OCI-LY7 (cell line): Measurements from ENCODE around the gene PCDHGA4. TPM values are rescaled to one million over a fixed set of nuclear protein-coding genes. Genes with fewer than 3 reads are reported as not detected.
A peak's percentile ranks its signal among the peaks of the same experiment; 100 is the strongest.
"Not testable (repeated sequence)": the region's sequence is repeated elsewhere in the genome, so short reads cannot be mapped to it uniquely, and the experiment has no call there.

ENCODE experiments used
- BruUV-seq: library from RNA; stranded (reverse); fragments of 400-500 nt; replicated peaks from 2 replicates; lab custom pipeline; 2021; lab: Mats Ljungman, UMichigan
- CTCF ChIA-PET: fragments of 300-600 bp; sonication (Branson Sonifier 250); formaldehyde crosslinking; loops from one replicate; lab custom pipeline; 2022; ENCODE audit warnings: antibody characterized with exemption; ENCODE audit not compliant: unreplicated experiment; lab: Charles Lee
- POLR2A ChIA-PET: fragments of 300-600 bp; sonication (Branson Sonifier 250); formaldehyde crosslinking; loops from one replicate; lab custom pipeline; 2022; ENCODE audit warnings: antibody characterized with exemption; lab: Charles Lee
- DNase-seq: peaks from one replicate; pipeline ENCODE4 v3.0.0-alpha.2; 2015; ENCODE audit warnings: low spot score
- H2AFZ ChIP-seq: fragments of 200-600 bp; sonication (generic), shearing (Covaris generic); 2 replicates; pipeline ENCODE4 v1.6.1; 2014; ENCODE audit warnings: mild to moderate bottlenecking, antibody characterized with exemption, low read length, moderate library complexity
- H3K27ac ChIP-seq: fragments of 200-600 bp; sonication (generic); 2 replicates; pipeline ENCODE4 v1.5.1; 2014; ENCODE audit warnings: mixed run types, low read depth, mild to moderate bottlenecking, moderate library complexity, low read length, inconsistent platforms; ENCODE audit not compliant: poor library complexity, severe bottlenecking
- H3K36me3 ChIP-seq: fragments of 200-600 bp; sonication (generic); 2 replicates; pipeline ENCODE4 v1.6.1; 2014; ENCODE audit warnings: mild to moderate bottlenecking, antibody characterized with exemption, low read length, moderate library complexity, mixed read lengths; ENCODE audit not compliant: insufficient read depth
- H3K4me1 ChIP-seq: fragments of 200-600 bp; sonication (generic); 2 replicates; pipeline ENCODE4 v1.5.1; 2014; ENCODE audit warnings: mild to moderate bottlenecking, low read length; ENCODE audit not compliant: insufficient read depth, poor library complexity, severe bottlenecking
- H3K4me2 ChIP-seq: fragments of 200-600 bp; sonication (generic); 2 replicates; pipeline ENCODE4 v1.6.1; 2014; ENCODE audit warnings: mild to moderate bottlenecking, low read length
- H3K4me3 ChIP-seq: fragments of 200-600 bp; sonication (generic); 2 replicates; pipeline ENCODE4 v1.5.1; 2014; ENCODE audit warnings: mild to moderate bottlenecking, low read depth, low read length; ENCODE audit not compliant: poor library complexity, severe bottlenecking
- H3K79me2 ChIP-seq: fragments of 200-600 bp; sonication (generic); 2 replicates; pipeline ENCODE4 v1.6.1; 2016; ENCODE audit warnings: low read depth, mild to moderate bottlenecking, low read length, moderate library complexity, mixed read lengths; ENCODE audit not compliant: insufficient read depth
- H3K9me2 ChIP-seq: fragments of 200-600 bp; sonication (generic); 2 replicates; pipeline ENCODE4 v1.6.1; 2016; ENCODE audit warnings: mild to moderate bottlenecking, low read length, mixed read lengths; ENCODE audit not compliant: insufficient read depth
- H3K9me3 ChIP-seq: fragments of 200-600 bp; sonication (generic); 2 replicates; pipeline ENCODE4 v1.6.1; 2014; ENCODE audit warnings: mild to moderate bottlenecking, mixed run types, low read length, mixed read lengths
- H4K20me1 ChIP-seq: fragments of 200-600 bp; sonication (generic); 2 replicates; pipeline ENCODE4 v1.6.1; 2014; ENCODE audit warnings: mild to moderate bottlenecking, antibody characterized with exemption, low read length, moderate library complexity, mixed read lengths; ENCODE audit not compliant: insufficient read depth
- EZH2phosphoT487 ChIP-seq: fragments of 200-600 bp; sonication (generic); IDR thresholded peaks from 2 replicates; pipeline ENCODE4 v1.6.1; 2018; ENCODE audit warnings: low read depth, borderline replicate concordance, mild to moderate bottlenecking, mixed run types, antibody characterized with exemption, low read length, moderate library complexity, mixed read lengths
- intact Hi-C: fragments of 100-400 bp; cut with micrococcal nuclease; formaldehyde crosslinking; loops from one replicate; pipeline ENCODE4 v1.10.0; 2022; ENCODE audit not compliant: unreplicated experiment
- total RNA-seq, 2 experiments: library from RNA; depleted of rRNA in 1 of 2; stranded (reverse); fragments of >200 nt in 1 of 2; shearing (Covaris generic) in 1 of 2; gene quantifications; 2 replicates each; pipeline ENCODE4 v1.2.3, GENCODE V29; 2014 to 2022
- TF ChIP-seq, protein P1 (sequence below): fragments of 200-600 bp; sonication (generic); conservative IDR thresholded peaks from 2 replicates; pipeline ENCODE4 v1.5.1; 2014; ENCODE audit warnings: mild to moderate bottlenecking, antibody characterized with exemption, low read length, moderate library complexity, mixed read lengths

Gene PCDHGA4
- total RNA-seq, 2 experiments from 2014 or later = 1.9 to 3.5 TPM

GRCh38 chr5:141328231-141328630 is 26.6 kb upstream of the PCDHGA4 start:
- Histone ChIP-seq H3K4me3 (no peak overlapping the region), H4K20me1 (no peaks in the 10 kb centered on the region), H3K79me2 (no peaks in the 10 kb centered on the region), H3K4me2 (no peak overlapping the region), H3K4me1 (peaks cover 5% of the 10 kb centered on the region), H3K9me3 (no peaks in the 10 kb centered on the region), H3K9me2 (no peaks in the 10 kb centered on the region), H2AFZ (no peak overlapping the region), H3K36me3 (no peaks in the 10 kb centered on the region), H3K27ac (no peak overlapping the region)
- POLR2A ChIA-PET = interaction anchor here (0.9 to 3.7 kb wide), 3 partner anchors 8 to 205 kb away, joined by 3 to 29 read pairs (median 3); partner anchors contain the start of gene TAF7
- CTCF ChIA-PET = no interaction called here
- BruUV-seq = no TSS peak
- no peak for TF ChIP-seq EZH2phosphoT487
- TF ChIP-seq, protein P1, sequence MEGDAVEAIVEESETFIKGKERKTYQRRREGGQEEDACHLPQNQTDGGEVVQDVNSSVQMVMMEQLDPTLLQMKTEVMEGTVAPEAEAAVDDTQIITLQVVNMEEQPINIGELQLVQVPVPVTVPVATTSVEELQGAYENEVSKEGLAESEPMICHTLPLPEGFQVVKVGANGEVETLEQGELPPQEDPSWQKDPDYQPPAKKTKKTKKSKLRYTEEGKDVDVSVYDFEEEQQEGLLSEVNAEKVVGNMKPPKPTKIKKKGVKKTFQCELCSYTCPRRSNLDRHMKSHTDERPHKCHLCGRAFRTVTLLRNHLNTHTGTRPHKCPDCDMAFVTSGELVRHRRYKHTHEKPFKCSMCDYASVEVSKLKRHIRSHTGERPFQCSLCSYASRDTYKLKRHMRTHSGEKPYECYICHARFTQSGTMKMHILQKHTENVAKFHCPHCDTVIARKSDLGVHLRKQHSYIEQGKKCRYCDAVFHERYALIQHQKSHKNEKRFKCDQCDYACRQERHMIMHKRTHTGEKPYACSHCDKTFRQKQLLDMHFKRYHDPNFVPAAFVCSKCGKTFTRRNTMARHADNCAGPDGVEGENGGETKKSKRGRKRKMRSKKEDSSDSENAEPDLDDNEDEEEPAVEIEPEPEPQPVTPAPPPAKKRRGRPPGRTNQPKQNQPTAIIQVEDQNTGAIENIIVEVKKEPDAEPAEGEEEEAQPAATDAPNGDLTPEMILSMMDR = no peak
- DNase-seq = no peak
- intact Hi-C loops = loop anchor here (10.0 kb wide), 1 partner anchor 777 kb away; the partner anchor contains the start of gene NDFIP1

- Histone ChIP-seq H3K27ac (no peak within 1 kb of the TSS), H3K4me1 (peaks cover 5% of the 10 kb centered on the region), H3K79me2 (no peaks in the 10 kb centered on the region), H3K36me3 (no peaks in the 10 kb centered on the region), H3K4me2 (peak within 1 kb of the TSS; percentile 49), H2AFZ (peak within 1 kb of the TSS; percentile 50; the same call in 1 of the 2 replicates), H3K4me3 (peak within 1 kb of the TSS; percentile 27), H3K9me3 (no peaks in the 10 kb centered on the region), H4K20me1 (no peaks in the 10 kb centered on the region), H3K9me2 (no peaks in the 10 kb centered on the region)
- ChIA-PET POLR2A (interaction anchor here (0.6 to 3.7 kb wide), 9 partner anchors 9 to 584 kb away, joined by 3 to 29 read pairs (median 3); partner anchors contain the start of genes PCDHGB1 and TAF7), CTCF (interaction anchor here (0.6 kb wide), 1 partner anchor 10 kb away, joined by 3 read pairs; the partner anchor contains the start of gene TAF7)
- no TSS peak for BruUV-seq
- DNase-seq = peak; percentile 65
- intact Hi-C loops = no loop called here
- TF ChIP-seq, protein P1 = peak; percentile 91
- no peak for TF ChIP-seq EZH2phosphoT487
Measured at GRCh38 chr5:141330299-141331080, 24.3 kb upstream of the PCDHGA4 start, which contains the start of gene PCDHGA1. Gene PCDHGA1 (plus strand): TSS chr5:141330514.

DNA sequence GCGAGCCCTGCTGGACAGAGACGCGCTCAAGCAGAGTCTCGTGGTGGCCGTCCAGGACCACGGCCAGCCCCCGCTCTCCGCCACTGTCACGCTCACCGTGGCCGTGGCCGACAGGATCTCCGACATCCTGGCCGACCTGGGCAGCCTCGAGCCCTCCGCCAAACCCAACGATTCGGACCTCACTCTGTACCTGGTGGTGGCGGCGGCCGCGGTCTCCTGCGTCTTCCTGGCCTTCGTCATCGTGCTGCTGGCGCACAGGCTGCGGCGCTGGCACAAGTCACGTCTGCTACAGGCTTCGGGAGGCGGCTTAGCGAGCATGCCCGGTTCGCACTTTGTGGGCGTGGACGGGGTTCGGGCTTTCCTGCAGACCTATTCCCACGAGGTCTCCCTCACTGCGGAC is 22.2 kb upstream of the PCDHGA4 start:
- H3K9me3 ChIP-seq, DNase-seq, H3K36me3 ChIP-seq, H3K79me2 ChIP-seq, H3K4me2 ChIP-seq, POLR2A ChIA-PET, intact Hi-C loops, H3K27ac ChIP-seq, H3K4me3 ChIP-seq, CTCF ChIA-PET, H3K4me1 ChIP-seq, H2AFZ ChIP-seq, H4K20me1 ChIP-seq, BruUV-seq, H3K9me2 ChIP-seq: not testable (repeated sequence)
